GM19328 (cell line): ENCODE data around the gene IL12RB2.
"Not testable (repeated sequence)": the region's sequence is repeated elsewhere in the genome, so short reads cannot be mapped to it uniquely, and the experiment has no call there.

ENCODE experiments used
- ATAC-seq: cut with Tn5 transposase; IDR thresholded peaks from one replicate; pipeline ENCODE4 v1.9.1; 2021; ENCODE audit warnings: mild to moderate bottlenecking, moderate library complexity; ENCODE audit not compliant: unreplicated experiment

IL12RB2 gene

GRCh38 chr1:67430358-67431155 is 122.9 kb downstream of the IL12RB2 start, which contains the start of gene SERBP1:
Gene SERBP1 (minus strand): TSS chr1:67430402. CDS start chr1:67430300, 102 bp downstream.
- ATAC-seq = peak; percentile 90

- no peak for ATAC-seq
Observed at GRCh38 chr1:67431156-67431765, 123.6 kb downstream of the IL12RB2 start.

GRCh38 chr1:67431869-67432578 is 124.4 kb downstream of the IL12RB2 start:
- ATAC-seq = no peak

GRCh38 chr1:67432745-67433144 is 125.1 kb downstream of the IL12RB2 start:
- ATAC-seq = no peak

- no peak for ATAC-seq
Observed at GRCh38 chr1:67433837-67434236, 126.2 kb downstream of the IL12RB2 start.

GRCh38 chr1:67434491-67434890 is 126.8 kb downstream of the IL12RB2 start:
- ATAC-seq = no peak

- ATAC-seq = no peak
Observed at GRCh38 chr1:67436511-67437055, 128.9 kb downstream of the IL12RB2 start.

- ATAC-seq = no peak
Observed at GRCh38 chr1:67437961-67438360, 130.3 kb downstream of the IL12RB2 start.

GRCh38 chr1:67439277-67440029 is 131.8 kb downstream of the IL12RB2 start:
- ATAC-seq = no peak

GRCh38 chr1:67440339-67440738 is 132.7 kb downstream of the IL12RB2 start:
- ATAC-seq = no peak

- ATAC-seq = no peak
Observed at GRCh38 chr1:67441183-67441582, 133.5 kb downstream of the IL12RB2 start.

- no peak for ATAC-seq
Observed at GRCh38 chr1:67441739-67442281, 134.1 kb downstream of the IL12RB2 start.

- not testable (repeated sequence) for ATAC-seq
Observed at GRCh38 chr1:67446014-67446413, 138.3 kb downstream of the IL12RB2 start.
